Neural cell (in vitro differentiated cells): ENCODE measurements around the gene IGF1.

Experiments used
- EP300 ChIP-seq: fragments of 450-650 bp; conservative IDR thresholded peaks from 2 replicates; pipeline ENCODE4 v1.6.1; 2014; ENCODE audit warnings: antibody characterized with exemption, mild to moderate bottlenecking, moderate library complexity; ENCODE audit not compliant: poor library complexity, severe bottlenecking
- EZH2 ChIP-seq: fragments of 200-600, 300-800 bp; shearing (Covaris generic), sonication (generic); IDR thresholded peaks from 2 replicates; pipeline ENCODE4 v1.6.1; 2014; ENCODE audit warnings: antibody characterized with exemption, low read length, borderline replicate concordance, mild to moderate bottlenecking; ENCODE audit not compliant: insufficient read depth, poor library complexity, severe bottlenecking
- MXI1 ChIP-seq: fragments of 450-650 bp; conservative IDR thresholded peaks from 2 replicates; pipeline ENCODE4 v1.6.1; 2014; ENCODE audit warnings: antibody characterized with exemption, mild to moderate bottlenecking; ENCODE audit not compliant: poor library complexity, severe bottlenecking
- POLR2AphosphoS5 ChIP-seq: IDR thresholded peaks from 2 replicates; pipeline ENCODE4 v1.6.1; 2012
- RAD21 ChIP-seq: fragments of 450-650 bp; conservative IDR thresholded peaks from 2 replicates; pipeline ENCODE4 v1.6.1; 2014; ENCODE audit warnings: antibody characterized with exemption, mild to moderate bottlenecking, moderate library complexity
- TAF1 ChIP-seq: IDR thresholded peaks from 2 replicates; pipeline ENCODE4 v1.6.1; 2012; ENCODE audit warnings: low read depth
- TF ChIP-seq, protein P1 (sequence below): fragments of 450-650 bp; IDR thresholded peaks from 2 replicates; pipeline ENCODE4 v1.5.1; 2014; ENCODE audit warnings: antibody characterized with exemption, mild to moderate bottlenecking, moderate library complexity; ENCODE audit not compliant: poor library complexity, severe bottlenecking

- TF ChIP-seq, protein P1, sequence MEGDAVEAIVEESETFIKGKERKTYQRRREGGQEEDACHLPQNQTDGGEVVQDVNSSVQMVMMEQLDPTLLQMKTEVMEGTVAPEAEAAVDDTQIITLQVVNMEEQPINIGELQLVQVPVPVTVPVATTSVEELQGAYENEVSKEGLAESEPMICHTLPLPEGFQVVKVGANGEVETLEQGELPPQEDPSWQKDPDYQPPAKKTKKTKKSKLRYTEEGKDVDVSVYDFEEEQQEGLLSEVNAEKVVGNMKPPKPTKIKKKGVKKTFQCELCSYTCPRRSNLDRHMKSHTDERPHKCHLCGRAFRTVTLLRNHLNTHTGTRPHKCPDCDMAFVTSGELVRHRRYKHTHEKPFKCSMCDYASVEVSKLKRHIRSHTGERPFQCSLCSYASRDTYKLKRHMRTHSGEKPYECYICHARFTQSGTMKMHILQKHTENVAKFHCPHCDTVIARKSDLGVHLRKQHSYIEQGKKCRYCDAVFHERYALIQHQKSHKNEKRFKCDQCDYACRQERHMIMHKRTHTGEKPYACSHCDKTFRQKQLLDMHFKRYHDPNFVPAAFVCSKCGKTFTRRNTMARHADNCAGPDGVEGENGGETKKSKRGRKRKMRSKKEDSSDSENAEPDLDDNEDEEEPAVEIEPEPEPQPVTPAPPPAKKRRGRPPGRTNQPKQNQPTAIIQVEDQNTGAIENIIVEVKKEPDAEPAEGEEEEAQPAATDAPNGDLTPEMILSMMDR = no peak
- TF ChIP-seq EZH2 = no peak
- TF ChIP-seq MXI1 = no peak
- no peak for TF ChIP-seq RAD21
- TF ChIP-seq TAF1 = no peak
- TF ChIP-seq POLR2AphosphoS5 = no peak
- no peak for TF ChIP-seq EP300
Observed at GRCh38 chr12:102429211-102430154, 50.9 kb downstream of the IGF1 start.
